Stimulated activated CD8-positive, alpha-beta memory T cell treated with anti-CD3 and anti-CD28 coated beads, Interleukin-7, amount 100 ng/mL, for 4 hours (primary cell): ENCODE results near the gene PNPLA2.

Experiments
- DNase-seq, 2 donors: peaks; one replicate each; pipeline ENCODE4 v3.0.0-alpha.2; 2020; ENCODE audit warnings: low read depth in 2 of 2

Gene PNPLA2

GRCh38 chr11:858762-859339 is 40.1 kb downstream of the PNPLA2 start:
- no peak for DNase-seq

- no peak for DNase-seq
Observed at GRCh38 chr11:859394-860131, 40.8 kb downstream of the PNPLA2 start.

GRCh38 chr11:860234-861104 is 41.8 kb downstream of the PNPLA2 start:
- DNase-seq, result no peak

- no peak for DNase-seq
Observed at GRCh38 chr11:861105-861479, 42.4 kb downstream of the PNPLA2 start.

- DNase-seq, result no peak
Observed at GRCh38 chr11:862081-862661, 43.5 kb downstream of the PNPLA2 start.

GRCh38 chr11:862696-863022 is 43.9 kb downstream of the PNPLA2 start:
- DNase-seq, result no peak

GRCh38 chr11:863023-863909 is 44.6 kb downstream of the PNPLA2 start:
- no peak for DNase-seq

GRCh38 chr11:863910-864827 is 45.5 kb downstream of the PNPLA2 start:
- no peak for DNase-seq

GRCh38 chr11:864898-865297 is 46.2 kb downstream of the PNPLA2 start:
- DNase-seq, result no peak

GRCh38 chr11:865462-866430 is 47.0 kb downstream of the PNPLA2 start:
- DNase-seq, result no peak

- no peak for DNase-seq
Observed at GRCh38 chr11:866481-866880, 47.8 kb downstream of the PNPLA2 start.

- no peak for DNase-seq
Observed at GRCh38 chr11:867856-868358, 49.2 kb downstream of the PNPLA2 start.

- no peak for DNase-seq
Observed at GRCh38 chr11:868394-868793, 49.7 kb downstream of the PNPLA2 start.

GRCh38 chr11:868802-869201 is 50.1 kb downstream of the PNPLA2 start:
- DNase-seq, result no peak

- no peak for DNase-seq
Observed at GRCh38 chr11:869399-870126, 50.8 kb downstream of the PNPLA2 start.

GRCh38 chr11:870127-870413 is 51.4 kb downstream of the PNPLA2 start:
- DNase-seq, result no peak

- DNase-seq, result no peak
Observed at GRCh38 chr11:870418-870817, 51.7 kb downstream of the PNPLA2 start.

GRCh38 chr11:871472-871871 is 52.8 kb downstream of the PNPLA2 start:
- DNase-seq, result no peak

GRCh38 chr11:872799-873198 is 54.1 kb downstream of the PNPLA2 start:
- no peak for DNase-seq
